ENCODE data around the gene TRIM2. TPM values are rescaled to one million over a fixed set of nuclear protein-coding genes. Genes with fewer than 3 reads are reported as not detected.
"Not testable (repeated sequence)": the region's sequence is repeated elsewhere in the genome, so short reads cannot be mapped to it uniquely, and the experiment has no call there.

TRIM2 gene
- under 1 TPM; 0.10 to 0.20 TPM for total RNA-seq

GRCh38 chr4:153204247-153204671, at the start of gene TRIM2:
Gene TRIM2, plus strand, starts transcription at chr4:153204443. Its CDS starts 88 bp downstream, at chr4:153204531.
- Mint-ChIP-seq H3K27ac (no peak within 1 kb of the TSS), H3K27me3 (peaks cover 7% of the 10 kb centered on the region), H3K9me3 (no peaks in the 10 kb centered on the region), H3K4me3 (peak within 1 kb of the TSS; percentile 10), H3K4me1 (peaks cover 28% of the 10 kb centered on the region), H3K36me3 (ENCODE audit: low read depth) (no peaks in the 10 kb centered on the region)
- ChIA-PET POLR2A (interaction anchor here (1.7 kb wide), 1 partner anchor 18 kb away, joined by 4 read pairs; no protein-coding TSS in a partner anchor), CTCF (no interaction called here)
- DNase-seq: no peak

- Mint-ChIP-seq H3K9me3 (no peaks in the 10 kb centered on the region), H3K4me3 (no peak overlapping the region), H3K27ac (no peak overlapping the region), H3K27me3 (peaks cover 46% of the 10 kb centered on the region), H3K4me1 (peaks cover 50% of the 10 kb centered on the region), H3K36me3 (ENCODE audit: low read depth) (no peaks in the 10 kb centered on the region)
- ChIA-PET CTCF (interaction anchor here (1.0 to 1.4 kb wide), 4 partner anchors 13 to 190 kb away, joined by 3 to 4 read pairs (median 3); no protein-coding TSS in a partner anchor), POLR2A (interaction anchor here (0.7 to 1.0 kb wide), 3 partner anchors 13 to 190 kb away, joined by 3 read pairs; no protein-coding TSS in a partner anchor)
- no peak for DNase-seq
Observed at GRCh38 chr4:153155686-153156085, 48.6 kb upstream of the TRIM2 start.

- CTCF ChIA-PET: interaction anchor here (0.9 to 1.4 kb wide), 5 partner anchors 14 to 190 kb away, joined by 3 to 4 read pairs (median 3); no protein-coding TSS in a partner anchor
- POLR2A ChIA-PET: interaction anchor here (0.7 to 1.0 kb wide), 3 partner anchors 14 to 189 kb away, joined by 3 read pairs; no protein-coding TSS in a partner anchor
- H3K4me3 Mint-ChIP-seq: no peak overlapping the region
- H3K36me3 Mint-ChIP-seq (ENCODE audit: low read depth): no peaks in the 10 kb centered on the region
- peaks cover 46% of the 10 kb centered on the region for H3K27me3 Mint-ChIP-seq
- H3K4me1 Mint-ChIP-seq: peaks cover 50% of the 10 kb centered on the region
- no peaks in the 10 kb centered on the region for H3K9me3 Mint-ChIP-seq
- H3K27ac Mint-ChIP-seq: no peak overlapping the region
- DNase-seq: no peak
Observed at GRCh38 chr4:153156263-153156662, 48.0 kb upstream of the TRIM2 start.

GRCh38 chr4:153156721-153157120, 47.5 kb upstream of the TRIM2 start:
- DNase-seq: no peak
- Mint-ChIP-seq H3K27ac (no peak overlapping the region), H3K36me3 (ENCODE audit: low read depth) (no peaks in the 10 kb centered on the region), H3K4me3 (no peak overlapping the region), H3K4me1 (peaks cover 48% of the 10 kb centered on the region), H3K27me3 (peaks cover 45% of the 10 kb centered on the region), H3K9me3 (no peaks in the 10 kb centered on the region)
- ChIA-PET POLR2A (interaction anchor here (1.0 kb wide), 1 partner anchor 120 kb away, joined by 3 read pairs; no protein-coding TSS in a partner anchor), CTCF (interaction anchor here (0.9 to 1.4 kb wide), 4 partner anchors 18 to 189 kb away, joined by 3 to 4 read pairs (median 3); no protein-coding TSS in a partner anchor)

GRCh38 chr4:153159016-153159415, 45.2 kb upstream of the TRIM2 start:
- H3K9me3 Mint-ChIP-seq: no peaks in the 10 kb centered on the region
- peaks cover 31% of the 10 kb centered on the region for H3K4me1 Mint-ChIP-seq
- ChIA-PET CTCF (interaction anchor here (0.6 to 1.4 kb wide), 5 partner anchors 8 to 232 kb away, joined by 3 to 5 read pairs (median 4); no protein-coding TSS in a partner anchor), POLR2A (no interaction called here)
- no peak for DNase-seq
- peaks cover 35% of the 10 kb centered on the region for H3K27me3 Mint-ChIP-seq
- no peak overlapping the region for H3K27ac Mint-ChIP-seq
- no peaks in the 10 kb centered on the region for H3K36me3 Mint-ChIP-seq (ENCODE audit: low read depth)
- H3K4me3 Mint-ChIP-seq: no peak overlapping the region

GRCh38 chr4:153159728-153160221, 44.5 kb upstream of the TRIM2 start:
- Mint-ChIP-seq H3K4me1 (peaks cover 27% of the 10 kb centered on the region), H3K36me3 (ENCODE audit: low read depth) (no peaks in the 10 kb centered on the region), H3K4me3 (no peak overlapping the region), H3K27me3 (peaks cover 35% of the 10 kb centered on the region), H3K9me3 (no peaks in the 10 kb centered on the region), H3K27ac (no peak overlapping the region)
- CTCF ChIA-PET: interaction anchor here (0.6 to 1.4 kb wide), 6 partner anchors 9 to 233 kb away, joined by 3 to 5 read pairs (median 4); no protein-coding TSS in a partner anchor
- no peak for DNase-seq
- POLR2A ChIA-PET: no interaction called here

- Mint-ChIP-seq H3K4me1 (peaks cover 25% of the 10 kb centered on the region), H3K36me3 (ENCODE audit: low read depth) (no peaks in the 10 kb centered on the region), H3K4me3 (no peak overlapping the region), H3K27ac (no peak overlapping the region), H3K9me3 (no peaks in the 10 kb centered on the region), H3K27me3 (peaks cover 31% of the 10 kb centered on the region)
- ChIA-PET CTCF (interaction anchor here (1.3 kb wide), 1 partner anchor 18 kb away, joined by 4 read pairs; no protein-coding TSS in a partner anchor), POLR2A (interaction anchor here (0.9 kb wide), 1 partner anchor 44 kb away, joined by 4 read pairs; no protein-coding TSS in a partner anchor)
- no peak for DNase-seq
Observed at GRCh38 chr4:153160821-153161220, 43.4 kb upstream of the TRIM2 start.

- H3K36me3 Mint-ChIP-seq (ENCODE audit: low read depth): no peaks in the 10 kb centered on the region
Observed at GRCh38 chr4:153161226-153161963, 42.8 kb upstream of the TRIM2 start.

GRCh38 chr4:153165236-153165635, 39.0 kb upstream of the TRIM2 start:
- H3K27me3 Mint-ChIP-seq: peaks cover 22% of the 10 kb centered on the region
- H3K9me3 Mint-ChIP-seq; H3K36me3 Mint-ChIP-seq (ENCODE audit: low read depth); H3K27ac Mint-ChIP-seq; H3K4me3 Mint-ChIP-seq; CTCF ChIA-PET; DNase-seq; POLR2A ChIA-PET; H3K4me1 Mint-ChIP-seq: not testable (repeated sequence)

More at GRCh38 chr4:153161226-153161963, 42.8 kb upstream of the TRIM2 start:
- ChIA-PET POLR2A (no interaction called here), CTCF (interaction anchor here (1.3 kb wide), 1 partner anchor 19 kb away, joined by 4 read pairs; no protein-coding TSS in a partner anchor)
- peaks cover 19% of the 10 kb centered on the region for H3K4me1 Mint-ChIP-seq
- H3K27me3 Mint-ChIP-seq: peaks cover 27% of the 10 kb centered on the region
- H3K27ac Mint-ChIP-seq: no peak overlapping the region
- no peaks in the 10 kb centered on the region for H3K9me3 Mint-ChIP-seq
- H3K4me3 Mint-ChIP-seq: no peak overlapping the region
- no peak for DNase-seq

- no peaks in the 10 kb centered on the region for H3K36me3 Mint-ChIP-seq (ENCODE audit: low read depth)
- DNase-seq: no peak
- H3K9me3 Mint-ChIP-seq: no peaks in the 10 kb centered on the region
- no peaks in the 10 kb centered on the region for H3K4me1 Mint-ChIP-seq
- peaks cover 17% of the 10 kb centered on the region for H3K27me3 Mint-ChIP-seq
- CTCF ChIA-PET: no interaction called here
- POLR2A ChIA-PET: no interaction called here
- H3K4me3 Mint-ChIP-seq: no peak overlapping the region
- H3K27ac Mint-ChIP-seq: no peak overlapping the region
Observed at GRCh38 chr4:153166716-153167501, 37.3 kb upstream of the TRIM2 start.

GRCh38 chr4:153169776-153170175, 34.5 kb upstream of the TRIM2 start:
- no peak overlapping the region for H3K4me3 Mint-ChIP-seq
- POLR2A ChIA-PET: no interaction called here
- CTCF ChIA-PET: interaction anchor here (1.4 kb wide), 1 partner anchor 86 kb away, joined by 3 read pairs; no protein-coding TSS in a partner anchor
- no peaks in the 10 kb centered on the region for H3K9me3 Mint-ChIP-seq
- no peak for DNase-seq
- H3K27ac Mint-ChIP-seq: no peak overlapping the region
- peaks cover 16% of the 10 kb centered on the region for H3K27me3 Mint-ChIP-seq
- H3K36me3 Mint-ChIP-seq (ENCODE audit: low read depth): no peaks in the 10 kb centered on the region
- H3K4me1 Mint-ChIP-seq: no peaks in the 10 kb centered on the region

- Mint-ChIP-seq H3K4me3 (no peak overlapping the region), H3K27me3 (peaks cover 15% of the 10 kb centered on the region), H3K27ac (no peak overlapping the region), H3K36me3 (ENCODE audit: low read depth) (no peaks in the 10 kb centered on the region), H3K4me1 (no peaks in the 10 kb centered on the region), H3K9me3 (no peaks in the 10 kb centered on the region)
- ChIA-PET CTCF (interaction anchor here (1.4 kb wide), 1 partner anchor 87 kb away, joined by 3 read pairs; no protein-coding TSS in a partner anchor), POLR2A (no interaction called here)
- no peak for DNase-seq
Observed at GRCh38 chr4:153170407-153170806, 33.8 kb upstream of the TRIM2 start.

Data from activated CD4-positive, alpha-beta memory T cell treated with anti-CD3 and anti-CD28 coated beads, Interleukin-2, amount 10 ng/mL, durations not matched to agents 7 days and 5 days (primary cell).